ENCODE data around the gene SERPINA1. TPM values are rescaled to one million over a fixed set of nuclear protein-coding genes. Genes with fewer than 3 reads are reported as not detected.

The SERPINA1 gene
- total RNA-seq (2021) = not detected in 2 replicates
- not detected for Bru-seq, nascent RNA
- BruChase-seq, experiment 1, labeled RNA remaining after a 2-hour chase = not detected
- not detected for BruChase-seq, experiment 2, labeled RNA remaining after a 6-hour chase
- long read RNA-seq = 0 reads

DNA sequence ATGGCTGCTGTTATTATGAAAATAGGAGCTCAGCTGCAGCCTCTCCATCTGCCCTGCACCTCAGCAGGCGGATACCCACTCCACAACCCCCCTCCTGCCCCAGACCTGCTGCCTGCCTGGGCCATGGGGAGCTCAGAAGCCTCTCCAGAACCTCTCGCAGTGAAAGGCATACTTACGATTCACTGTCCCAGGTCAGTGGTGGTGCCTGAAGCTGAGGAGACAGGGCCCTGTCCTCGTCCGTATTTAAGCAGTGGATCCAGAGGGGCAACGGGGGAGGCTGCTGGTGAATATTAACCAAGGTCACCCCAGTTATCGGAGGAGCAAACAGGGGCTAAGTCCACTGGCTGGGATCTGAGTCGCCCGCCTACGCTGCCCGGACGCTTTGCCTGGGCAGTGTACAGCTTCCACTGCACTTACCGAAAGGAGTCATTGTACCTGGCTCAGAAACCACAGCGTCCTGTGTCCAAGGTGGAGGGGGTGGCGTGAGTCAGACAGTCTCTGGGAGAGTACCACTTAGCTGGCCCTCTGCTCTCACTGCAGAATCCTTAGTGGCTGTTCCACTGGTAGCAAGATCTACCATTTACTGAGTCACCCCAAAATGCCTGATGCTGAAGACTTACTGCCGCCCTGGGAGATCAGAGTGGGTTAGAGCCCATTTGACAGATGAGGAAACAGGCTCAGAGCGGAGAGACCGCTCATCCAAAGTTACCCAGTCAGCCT, at the start of gene SERPINA1:
Gene SERPINA1 (minus strand): TSS at position 219 of the 720 bp plus-strand sequence. CDS start 5,365 bp downstream, outside the sequence.
- Histone ChIP-seq H3K9me3 (ENCODE audit: low read depth, low read length, poor library complexity, severe bottlenecking) (no peaks in the 10 kb centered on the region), H3K27ac (ENCODE audit: low read depth, low read length, poor library complexity, severe bottlenecking) (no peak within 1 kb of the TSS), H3K36me3 (ENCODE audit: insufficient read depth, low read length, poor library complexity, severe bottlenecking) (no peaks in the 10 kb centered on the region), H3K27me3 (replicated peaks; ENCODE audit: insufficient read depth, low read depth, low read length, poor library complexity) (no peaks in the 10 kb centered on the region), H3K4me1 (ENCODE audit: insufficient read depth, low read length, poor library complexity, severe bottlenecking) (no peaks in the 10 kb centered on the region), H3K4me3 (ENCODE audit: low read depth, low read length, poor library complexity, severe bottlenecking) (no peak within 1 kb of the TSS)
- no peak for DNase-seq (ENCODE audit: low spot score)
- ChIA-PET CTCF (no interaction called here), POLR2A (ENCODE audit: low non-redundant PET) (no interaction called here)
- intact Hi-C loops (cut with micrococcal nuclease; ENCODE audit: unreplicated experiment) = no loop called here
- no TSS peak for BruUV-seq (replicated peaks)
- no peak for TF ChIP-seq EZH2 (IDR thresholded peaks at IDR 0.05; ENCODE audit: borderline replicate concordance, low read depth, low read length, poor library complexity, severe bottlenecking)
- TF ChIP-seq, protein P1, sequence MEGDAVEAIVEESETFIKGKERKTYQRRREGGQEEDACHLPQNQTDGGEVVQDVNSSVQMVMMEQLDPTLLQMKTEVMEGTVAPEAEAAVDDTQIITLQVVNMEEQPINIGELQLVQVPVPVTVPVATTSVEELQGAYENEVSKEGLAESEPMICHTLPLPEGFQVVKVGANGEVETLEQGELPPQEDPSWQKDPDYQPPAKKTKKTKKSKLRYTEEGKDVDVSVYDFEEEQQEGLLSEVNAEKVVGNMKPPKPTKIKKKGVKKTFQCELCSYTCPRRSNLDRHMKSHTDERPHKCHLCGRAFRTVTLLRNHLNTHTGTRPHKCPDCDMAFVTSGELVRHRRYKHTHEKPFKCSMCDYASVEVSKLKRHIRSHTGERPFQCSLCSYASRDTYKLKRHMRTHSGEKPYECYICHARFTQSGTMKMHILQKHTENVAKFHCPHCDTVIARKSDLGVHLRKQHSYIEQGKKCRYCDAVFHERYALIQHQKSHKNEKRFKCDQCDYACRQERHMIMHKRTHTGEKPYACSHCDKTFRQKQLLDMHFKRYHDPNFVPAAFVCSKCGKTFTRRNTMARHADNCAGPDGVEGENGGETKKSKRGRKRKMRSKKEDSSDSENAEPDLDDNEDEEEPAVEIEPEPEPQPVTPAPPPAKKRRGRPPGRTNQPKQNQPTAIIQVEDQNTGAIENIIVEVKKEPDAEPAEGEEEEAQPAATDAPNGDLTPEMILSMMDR (conservative IDR thresholded peaks at IDR 0.05; ENCODE audit: low read depth, low read length) = no peak

DNA sequence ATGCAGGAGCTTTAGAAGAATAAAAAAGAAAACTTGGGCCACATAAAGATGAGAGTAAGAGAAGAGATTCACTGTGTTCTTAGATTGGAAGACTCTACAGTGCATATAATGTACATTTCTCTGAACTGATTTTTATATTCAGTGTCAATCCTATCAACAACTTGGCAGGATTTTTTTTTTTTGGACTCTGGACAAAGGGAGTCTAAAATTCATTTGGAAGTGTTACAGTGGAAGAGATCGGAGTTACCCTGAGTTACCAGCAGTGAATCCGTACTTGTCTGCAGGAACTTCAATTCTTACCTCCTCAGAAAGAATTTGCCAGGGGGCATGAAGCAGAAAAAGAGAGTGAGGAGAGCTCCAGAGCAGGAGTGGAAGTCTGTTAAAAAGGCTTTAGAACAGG, 40.2 kb upstream of the SERPINA1 start:
- H3K4me1 ChIP-seq (ENCODE audit: insufficient read depth, low read length, poor library complexity, severe bottlenecking) = no peaks in the 10 kb centered on the region
- H3K4me3 ChIP-seq (ENCODE audit: low read depth, low read length, poor library complexity, severe bottlenecking) = no peak overlapping the region
- ChIA-PET CTCF (no interaction called here), POLR2A (ENCODE audit: low non-redundant PET) (no interaction called here)
- TF ChIP-seq, protein P1 (conservative IDR thresholded peaks at IDR 0.05; ENCODE audit: low read depth, low read length) = no peak
- TF ChIP-seq EZH2 (IDR thresholded peaks at IDR 0.05; ENCODE audit: borderline replicate concordance, low read depth, low read length, poor library complexity, severe bottlenecking) = no peak
- H3K27ac ChIP-seq (ENCODE audit: low read depth, low read length, poor library complexity, severe bottlenecking) = no peak overlapping the region
- no peaks in the 10 kb centered on the region for H3K36me3 ChIP-seq (ENCODE audit: insufficient read depth, low read length, poor library complexity, severe bottlenecking)
- BruUV-seq (replicated peaks) = no TSS peak
- peaks cover 30% of the 10 kb centered on the region for H3K27me3 ChIP-seq (replicated peaks; ENCODE audit: insufficient read depth, low read depth, low read length, poor library complexity)
- no peak for DNase-seq (ENCODE audit: low spot score)
- intact Hi-C loops (cut with micrococcal nuclease; ENCODE audit: unreplicated experiment) = no loop called here
- H3K9me3 ChIP-seq (ENCODE audit: low read depth, low read length, poor library complexity, severe bottlenecking) = no peaks in the 10 kb centered on the region

DNA sequence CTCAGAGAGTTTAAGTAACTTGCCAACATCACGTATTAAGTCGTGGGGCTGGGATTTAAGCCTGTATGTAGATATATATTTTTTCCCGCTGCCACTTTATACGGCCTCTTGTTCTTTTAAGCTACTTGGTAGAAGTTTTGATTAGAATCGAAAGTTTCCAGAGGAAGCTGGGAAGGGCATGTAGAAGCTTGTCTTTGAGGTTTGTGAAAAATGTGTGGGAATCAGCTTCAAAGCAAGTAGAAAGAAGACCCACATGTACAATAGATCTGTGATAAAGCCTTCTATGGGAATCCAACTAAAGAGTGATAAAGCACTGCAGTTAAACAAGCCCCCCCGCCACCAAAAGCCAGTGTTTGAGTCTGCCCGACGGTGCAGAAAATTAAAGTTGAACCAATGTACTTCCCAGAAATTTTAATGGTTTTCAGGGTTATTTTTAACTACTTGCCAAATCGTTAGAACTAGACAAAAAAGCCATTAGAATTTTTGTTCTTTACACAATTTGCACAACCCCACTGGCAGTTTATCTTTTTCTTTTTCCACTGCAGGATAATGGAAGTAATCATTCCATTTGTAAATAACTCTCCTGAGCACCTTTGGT, 38.7 kb upstream of the SERPINA1 start:
- H3K27ac ChIP-seq (ENCODE audit: low read depth, low read length, poor library complexity, severe bottlenecking) = no peak overlapping the region
- H3K36me3 ChIP-seq (ENCODE audit: insufficient read depth, low read length, poor library complexity, severe bottlenecking) = no peaks in the 10 kb centered on the region
- intact Hi-C loops (cut with micrococcal nuclease; ENCODE audit: unreplicated experiment) = no loop called here
- CTCF ChIA-PET = no interaction called here
- H3K27me3 ChIP-seq (replicated peaks; ENCODE audit: insufficient read depth, low read depth, low read length, poor library complexity) = peaks cover 37% of the 10 kb centered on the region
- no peak for TF ChIP-seq EZH2 (IDR thresholded peaks at IDR 0.05; ENCODE audit: borderline replicate concordance, low read depth, low read length, poor library complexity, severe bottlenecking)
- TF ChIP-seq, protein P1 (conservative IDR thresholded peaks at IDR 0.05; ENCODE audit: low read depth, low read length) = no peak
- no peak overlapping the region for H3K4me3 ChIP-seq (ENCODE audit: low read depth, low read length, poor library complexity, severe bottlenecking)
- BruUV-seq (replicated peaks) = no TSS peak
- no peak for DNase-seq (ENCODE audit: low spot score)
- H3K4me1 ChIP-seq (ENCODE audit: insufficient read depth, low read length, poor library complexity, severe bottlenecking) = no peaks in the 10 kb centered on the region
- POLR2A ChIA-PET (ENCODE audit: low non-redundant PET) = no interaction called here
- H3K9me3 ChIP-seq (ENCODE audit: low read depth, low read length, poor library complexity, severe bottlenecking) = no peaks in the 10 kb centered on the region
